Epithelial cell of esophagus (primary cell): ENCODE results near the gene RHBDD1.

Source experiments
- DNase-seq: peaks from one replicate; pipeline ENCODE4 v3.0.0; 2010; ENCODE audit warnings: low read depth
- H3K4me3 ChIP-seq: 2 replicates; pipeline ENCODE4 v1.5.1; 2011; ENCODE audit warnings: mild to moderate bottlenecking, low read length, control low read depth
- CTCF ChIP-seq: IDR thresholded peaks from 2 replicates; pipeline ENCODE4 v1.5.1; 2011; ENCODE audit warnings: low read depth, mild to moderate bottlenecking, low read length, control low read depth, inconsistent platforms; ENCODE audit not compliant: insufficient read depth; ENCODE audit errors: missing control alignments

RHBDD1 gene

GRCh38 chr2:226845386-226846116 is 9.7 kb downstream of the RHBDD1 start:
- no peak for TF ChIP-seq CTCF
- no peak overlapping the region for H3K4me3 ChIP-seq
- DNase-seq: no peak

- no peak for TF ChIP-seq CTCF
- no peak overlapping the region for H3K4me3 ChIP-seq
- no peak for DNase-seq
Measured at GRCh38 chr2:226847090-226847489, 11.2 kb downstream of the RHBDD1 start.

- TF ChIP-seq CTCF: no peak
- H3K4me3 ChIP-seq: no peak overlapping the region
- no peak for DNase-seq
Measured at GRCh38 chr2:226847511-226847910, 11.7 kb downstream of the RHBDD1 start.

- no peak overlapping the region for H3K4me3 ChIP-seq
- no peak for TF ChIP-seq CTCF
- no peak for DNase-seq
Measured at GRCh38 chr2:226849349-226849748, 13.5 kb downstream of the RHBDD1 start.

GRCh38 chr2:226850024-226850423 is 14.2 kb downstream of the RHBDD1 start:
- H3K4me3 ChIP-seq: no peak overlapping the region
- no peak for DNase-seq
- no peak for TF ChIP-seq CTCF

GRCh38 chr2:226855787-226856186 is 19.9 kb downstream of the RHBDD1 start:
- no peak for TF ChIP-seq CTCF
- H3K4me3 ChIP-seq: no peak overlapping the region
- DNase-seq: no peak

GRCh38 chr2:226860087-226860486 is 24.2 kb downstream of the RHBDD1 start:
- no peak for TF ChIP-seq CTCF
- DNase-seq: no peak
- no peak overlapping the region for H3K4me3 ChIP-seq
